ENCODE measurements around the gene AQP2. TPM values are rescaled to one million over a fixed set of nuclear protein-coding genes. Genes with fewer than 3 reads are reported as not detected.

The AQP2 gene
- total RNA-seq, 1 experiment from 2014 or later: not detected

- DNase-seq (ENCODE audit: low read depth, low spot score) (no peak), ATAC-seq (no peak)
- CTCF ChIA-PET: no interaction called here
- H3K9me3 ChIP-seq (ENCODE audit: control insufficient read depth in 1 of 2, insufficient read depth in 1 of 2, low read depth in 1 of 2, low read length in 2 of 2): no peaks in the 10 kb centered on the region
- TF ChIP-seq RAD21 (IDR thresholded peaks at IDR 0.05; ENCODE audit: low read depth) (no peak), ELF1 (IDR thresholded peaks at IDR 0.05; ENCODE audit: borderline replicate concordance, low read depth) (no peak), POLR2A (IDR thresholded peaks at IDR 0.05; ENCODE audit: borderline replicate concordance, extremely low read depth, insufficient read depth, insufficient read length) (no peak), CBX3 (IDR thresholded peaks at IDR 0.05; ENCODE audit: low read depth) (no peak), EGR1 (IDR thresholded peaks at IDR 0.05; ENCODE audit: low read depth) (no peak), EZH2phosphoT487 (IDR thresholded peaks at IDR 0.05; ENCODE audit: borderline replicate concordance) (no peak), FOSL1 (IDR thresholded peaks at IDR 0.05; ENCODE audit: low read depth) (no peak), ZBTB33 (IDR thresholded peaks at IDR 0.05; ENCODE audit: extremely low read depth, insufficient replicate concordance, low read length) (no peak)
- no peaks in the 10 kb centered on the region for H3K4me1 ChIP-seq (ENCODE audit: control insufficient read depth in 1 of 2, insufficient read depth in 2 of 2, low read length in 2 of 2)
- no peaks in the 10 kb centered on the region for H4K20me1 ChIP-seq (ENCODE audit: insufficient read depth)
- RAD21 ChIA-PET (ENCODE audit: low non-redundant PET in 1 of 2, low total read pairs in 2 of 2, uncharacterized antibody in 2 of 2, unreplicated experiment in 2 of 2): no interaction called here
- POLR2A ChIA-PET: no interaction called here
- intact Hi-C loops (cut with micrococcal nuclease): no loop called here
- BruUV-seq (replicated peaks): no TSS peak
- H3K27ac ChIP-seq (ENCODE audit: low read depth, low read length): no peak overlapping the region
- H2AFZ ChIP-seq (ENCODE audit: low read depth, low read length, poor library complexity, severe bottlenecking): no peak overlapping the region
- no peak overlapping the region for H3K4me3 ChIP-seq (replicated peaks in 1 of 2; ENCODE audit: low read depth in 1 of 2, low read length in 2 of 2)
- no peaks in the 10 kb centered on the region for H3K27me3 ChIP-seq (ENCODE audit: insufficient read depth, low read length)
- H3K9ac ChIP-seq (ENCODE audit: low read length): no peak overlapping the region
- H3K79me2 ChIP-seq (ENCODE audit: insufficient read depth, low read length): no peaks in the 10 kb centered on the region
- H3K36me3 ChIP-seq (ENCODE audit: control insufficient read depth in 1 of 2, insufficient read depth in 2 of 2, low read length in 2 of 2): no peaks in the 10 kb centered on the region
- no peak overlapping the region for H3K4me2 ChIP-seq (ENCODE audit: low read length)
- no peaks in the 10 kb centered on the region for H3K9me2 ChIP-seq (ENCODE audit: insufficient read depth)
Observed at GRCh38 chr12:49925433-49926204, 24.9 kb upstream of the AQP2 start.

Data from HCT116 (cell line).